HepG2 (cell line): ENCODE data around the gene DAPK1. TPM values are rescaled to one million over a fixed set of nuclear protein-coding genes. Genes with fewer than 3 reads are reported as not detected.

ENCODE experiments used
- ATAC-seq: fragments of 200-7000 bp; cut with Tn5 transposase; 3 replicates; pipeline ENCODE4 v1.9.1; 2020; ENCODE audit warnings: mild to moderate bottlenecking, moderate library complexity
- BruUV-seq: library from RNA; stranded (reverse); fragments of 400-500 nt; replicated peaks from 2 replicates; lab custom pipeline; 2021; lab: Mats Ljungman, UMichigan
- CTCF ChIA-PET: fragments of 300-600 bp; formaldehyde crosslinking; extraction: SDS; loops from one replicate; lab custom pipeline; 2021; ENCODE audit warnings: low total read pairs, inconsistent platforms, low intra/inter-chr PET ratio; lab: Yijun Ruan, JAX
- POLR2A ChIA-PET: fragments of 350-600 bp; sonication (Branson Sonifier 250); formaldehyde crosslinking; loops from one replicate; lab custom pipeline; 2020; ENCODE audit warnings: antibody characterized with exemption, inconsistent platforms; lab: Yijun Ruan, JAX
- DNase-seq: peaks from one replicate; pipeline ENCODE4 v3.0.0-alpha.2; 2015; ENCODE audit warnings: low spot score
- FAIRE-seq: peaks from 3 replicates; lab custom pipeline; 2011; peaks lifted over from hg19 to GRCh38; lab: Jason Lieb, UNC
- H2AFZ ChIP-seq: one replicate; pipeline ENCODE4 v1.6.1; 2011; ENCODE audit warnings: low read length, inconsistent platforms
- H3K27ac ChIP-seq: fragments of 300-600 bp; 3 replicates; pipeline ENCODE4 v1.8.0; 2011; ENCODE audit warnings: mixed run types, mild to moderate bottlenecking, mixed read lengths, low read length, inconsistent platforms; ENCODE audit not compliant: insufficient read depth; ENCODE audit errors: extremely low read length
- H3K27me3 ChIP-seq, 2 experiments: fragments of 200-600 bp in 1 of 2; 2 replicates in 1 of 2; 3 replicates in 1 of 2; pipeline versions ENCODE4 v1.6.0 to v1.8.0; 2011; ENCODE audit warnings: low read length in 2 of 2, mild to moderate bottlenecking in 2 of 2, moderate library complexity in 2 of 2, inconsistent platforms in 1 of 2; ENCODE audit not compliant: insufficient read depth in 2 of 2, control insufficient read depth in 1 of 2
- H3K36me3 ChIP-seq, 2 experiments: fragments of 200-600 bp in 1 of 2; replicated peaks in 1 of 2; 2 replicates in 1 of 2; 3 replicates in 1 of 2; pipeline versions ENCODE4 v1.5.1 to v1.8.0; 2011; ENCODE audit warnings: low read length in 2 of 2, inconsistent platforms in 1 of 2; ENCODE audit not compliant: insufficient read depth in 2 of 2, control insufficient read depth in 1 of 2
- H3K4me1 ChIP-seq: 2 replicates; pipeline ENCODE4 v1.5.1; 2012; ENCODE audit warnings: low read length, inconsistent platforms; ENCODE audit not compliant: insufficient read depth
- H3K4me2 ChIP-seq: 2 replicates; pipeline ENCODE4 v1.6.0; 2011; ENCODE audit warnings: low read depth, low read length, inconsistent platforms
- H3K4me3 ChIP-seq, 3 experiments: fragments of 200-600 bp in 1 of 3; sonication (generic), shearing (Covaris generic) in 1 of 3; replicated peaks in 1 of 3; 2 replicates each; pipeline ENCODE4 v1.5.1; 2011 to 2016; ENCODE audit warnings: low read length in 3 of 3, inconsistent platforms in 2 of 3, low read depth in 2 of 3, mild to moderate bottlenecking in 2 of 3, control low read depth in 1 of 3, mixed read lengths in 1 of 3; ENCODE audit not compliant: insufficient read depth in 1 of 3
- H3K79me2 ChIP-seq: one replicate; pipeline ENCODE4 v1.6.1; 2011; ENCODE audit warnings: low read length, inconsistent platforms; ENCODE audit not compliant: insufficient read depth
- H3K9ac ChIP-seq: 2 replicates; pipeline ENCODE4 v1.6.0; 2011; ENCODE audit warnings: mild to moderate bottlenecking, low read depth, low read length, inconsistent platforms; ENCODE audit not compliant: insufficient read depth
- H3K9me3 ChIP-seq: 2 replicates; pipeline ENCODE4 v1.5.1; 2012; ENCODE audit warnings: mild to moderate bottlenecking, low read length
- H4K20me1 ChIP-seq: 2 replicates; pipeline ENCODE4 v1.6.0; 2011; ENCODE audit warnings: inconsistent platforms, mild to moderate bottlenecking, low read length, moderate library complexity; ENCODE audit not compliant: insufficient read depth
- FOSL2 ChIP-seq: sonication (generic); formaldehyde crosslinking; IDR thresholded peaks from 2 replicates; pipeline ENCODE4 v1.4.0; 2020; ENCODE audit warnings: missing genetic modification reagents
- FOXO1 ChIP-seq: sonication (generic); formaldehyde crosslinking; IDR thresholded peaks from 2 replicates; pipeline ENCODE4 v1.4.0; 2020; ENCODE audit warnings: missing genetic modification reagents
- HMG20A ChIP-seq: IDR thresholded peaks from 2 replicates; pipeline ENCODE4 v1.6.1; 2016; ENCODE audit warnings: borderline replicate concordance
- MAF1 ChIP-seq: sonication (generic); formaldehyde crosslinking; IDR thresholded peaks from 2 replicates; pipeline ENCODE4 v1.5.0; 2020; ENCODE audit warnings: missing genetic modification reagents, borderline replicate concordance
- MLLT10 ChIP-seq: sonication (generic); formaldehyde crosslinking; IDR thresholded peaks from 2 replicates; pipeline ENCODE4 v1.4.0; 2020; ENCODE audit warnings: missing genetic modification reagents
- SAFB2 ChIP-seq: sonication (generic); formaldehyde crosslinking; IDR thresholded peaks from 2 replicates; pipeline ENCODE4 v1.5.1; 2020; ENCODE audit warnings: missing genetic modification reagents, low read depth, mild to moderate bottlenecking, borderline replicate concordance
- SMC3 ChIP-seq: IDR thresholded peaks from 2 replicates; pipeline ENCODE4 v1.6.1; 2011; ENCODE audit warnings: low read length, improper control_type of control experiment
- ZFP36 ChIP-seq: fragments of 150-350 bp; IDR thresholded peaks from 2 replicates; pipeline ENCODE4 v1.6.1; 2018; ENCODE audit warnings: borderline replicate concordance, low read length, low read depth; ENCODE audit not compliant: partially characterized antibody
- ZMYM3 ChIP-seq: sonication (generic); formaldehyde crosslinking; IDR thresholded peaks from 2 replicates; pipeline ENCODE4 v1.5.1; 2020; ENCODE audit warnings: mild to moderate bottlenecking, missing genetic modification reagents
- ZNF547 ChIP-seq: sonication (generic); formaldehyde crosslinking; IDR thresholded peaks from 2 replicates; pipeline ENCODE4 v1.5.1; 2020; ENCODE audit warnings: mild to moderate bottlenecking, missing genetic modification reagents
- ZNF746 ChIP-seq: sonication (generic); formaldehyde crosslinking; IDR thresholded peaks from 2 replicates; pipeline ENCODE4 v1.8.0; 2022; ENCODE audit warnings: mild to moderate bottlenecking, missing genetic modification reagents
- ZNF777 ChIP-seq: sonication (generic); formaldehyde crosslinking; IDR thresholded peaks from 2 replicates; pipeline ENCODE4 v1.4.0; 2020; ENCODE audit warnings: missing genetic modification reagents
- WGBS: methylation state at CpG from one replicate; pipeline ENCODE4 v1.1.6; 2017; ENCODE audit warnings: low lambda C conversion rate; 5-methylcytosine and 5-hydroxymethylcytosine counted together
- in situ Hi-C: cut with HindIII; loops from 2 replicates; pipeline ENCODE4 v1.10.0; 2017; ENCODE audit warnings: low pct_unique_long_range_greater_than_20kb; ENCODE audit not compliant: extremely low pct_ligation_motif_present
- intact Hi-C: fragments of 100-400 bp; cut with micrococcal nuclease; formaldehyde crosslinking; loops from one replicate; pipeline ENCODE4 v1.10.0; 2022; ENCODE audit not compliant: unreplicated experiment
- polyA plus RNA-seq, 8 experiments: library from polyadenylated mRNA; depleted of rRNA in 3 of 8; stranded (reverse) in 7 of 8; unstranded in 1 of 8; fragments of >200 nt; fragmentation: Illumina TruSeq in 4 of 8; extraction: Trizol in 4 of 8; gene quantifications; 2 replicates each; pipeline versions ENCODE4 v1.2.1 to v1.2.3, GENCODE V29; 2011 to 2016; ENCODE audit warnings: low read depth in 4 of 8, missing spikeins in 1 of 8, mixed read lengths in 1 of 8; ENCODE audit not compliant: insufficient read depth in 1 of 8
- total RNA-seq, 5 experiments: library from RNA; depleted of rRNA; stranded (reverse); fragments of >200 nt; fragmentation: Illumina TruSeq; extraction: Trizol; gene quantifications; 2 replicates each; pipeline ENCODE4 v1.2.3, GENCODE V29; 2016; ENCODE audit warnings: low read depth in 1 of 5
- TF ChIP-seq, protein P1 (sequence below): sonication (generic); formaldehyde crosslinking; IDR thresholded peaks from 2 replicates; pipeline ENCODE4 v1.4.0; 2020; ENCODE audit warnings: missing genetic modification reagents, mild to moderate bottlenecking, borderline replicate concordance
- TF ChIP-seq, protein P2 (sequence below): sonication (generic); formaldehyde crosslinking; IDR thresholded peaks from 2 replicates; pipeline ENCODE4 v1.5.1; 2020; ENCODE audit warnings: missing genetic modification reagents, mild to moderate bottlenecking, borderline replicate concordance

Gene DAPK1
- total and polyA plus RNA-seq, 2 of the 13 experiments (the other 11 are each of a cell fraction or from before 2014, with no cell fraction given): 35.7 to 35.9 TPM

DNA sequence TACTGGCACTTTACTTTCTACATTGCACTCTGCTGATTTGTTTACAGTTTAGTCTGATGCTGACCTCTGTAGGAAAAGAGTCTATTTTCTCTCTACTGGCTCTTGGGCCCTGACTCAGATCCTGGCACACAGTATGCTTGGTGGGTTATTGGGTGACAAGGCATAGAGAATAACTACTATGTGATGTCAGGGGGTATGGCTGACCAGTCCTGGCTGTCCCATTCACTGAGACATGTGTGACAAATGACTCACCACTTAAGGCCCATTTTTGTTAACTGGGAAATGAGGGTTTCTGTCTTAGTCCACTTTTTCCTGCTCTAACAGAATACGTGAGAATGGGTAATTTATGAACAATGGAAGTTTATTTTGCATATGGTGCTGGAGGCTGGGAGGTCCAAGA, 66.4 kb downstream of the DAPK1 start:
- Histone ChIP-seq H4K20me1 (no peaks in the 10 kb centered on the region), H3K4me2 (no peak overlapping the region), H3K27me3 (no peaks in the 10 kb centered on the region), H3K4me1 (peaks cover 38% of the 10 kb centered on the region), H3K36me3 (peaks cover 0 to 7% of the 10 kb centered on the region in 2 experiments; a peak in 1 of 5 replicates), H3K27ac (no peak overlapping the region), H3K9me3 (no peaks in the 10 kb centered on the region), H3K79me2 (peaks cover 5% of the 10 kb centered on the region), H3K9ac (no peak overlapping the region), H2AFZ (no peak overlapping the region), H3K4me3 (no peak overlapping the region)
- ATAC-seq: no peak
- no TSS peak for BruUV-seq
- peak; percentile 17 for DNase-seq
- ChIA-PET POLR2A (no interaction called here), CTCF (no interaction called here)
- TF ChIP-seq FOSL2 (0 out of 2 replicates have a peak, but pooled peaks have one; percentile 11), SMC3 (no peak)
- WGBS: 97% methylated on average over 1 of the region's 1 CpG
- in situ Hi-C loops (no loop called here), intact Hi-C loops (no loop called here)
- FAIRE-seq: no peak

DNA sequence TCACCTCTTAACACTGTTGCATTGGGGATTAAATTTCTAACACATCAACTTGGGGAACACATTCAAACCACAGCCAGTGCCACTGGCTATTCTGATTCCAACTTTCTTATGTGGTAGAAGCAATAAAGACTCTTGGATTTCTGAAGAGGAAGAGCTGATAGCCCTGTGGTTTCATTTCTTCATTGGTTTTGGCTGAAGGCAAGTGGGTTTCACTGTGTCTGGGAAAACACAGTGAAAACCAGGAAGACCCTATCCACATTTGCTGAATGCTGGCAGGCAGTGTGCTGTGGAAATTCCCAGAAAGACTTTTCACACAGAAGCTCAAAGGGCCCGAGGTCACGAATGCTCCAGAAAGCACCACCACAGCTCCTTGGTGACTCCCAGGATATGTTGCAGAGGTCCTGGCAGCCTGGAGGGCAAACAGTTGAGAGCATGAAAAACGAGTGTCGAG, 67.1 kb downstream of the DAPK1 start:
- POLR2A ChIA-PET: no interaction called here
- CTCF ChIA-PET: no interaction called here
- BruUV-seq: no TSS peak
- H3K27me3 ChIP-seq: no peaks in the 10 kb centered on the region
- peak overlapping the region; percentile 23 for H3K27ac ChIP-seq
- no peak overlapping the region for H3K9ac ChIP-seq
- in situ Hi-C loops (no loop called here), intact Hi-C loops (no loop called here)
- no peak for ATAC-seq
- peaks cover 3% of the 10 kb centered on the region for H3K79me2 ChIP-seq
- no peak for DNase-seq
- no peak overlapping the region for H2AFZ ChIP-seq
- peaks cover 45% of the 10 kb centered on the region for H3K4me1 ChIP-seq
- H4K20me1 ChIP-seq: no peaks in the 10 kb centered on the region
- H3K4me2 ChIP-seq: no peak overlapping the region
- H3K36me3 ChIP-seq: peaks cover 0 to 7% of the 10 kb centered on the region in 2 experiments; a peak in 1 of 5 replicates
- no peak for FAIRE-seq
- H3K4me3 ChIP-seq: no peak overlapping the region
- WGBS: 93% methylated on average over 4 of the region's 4 CpGs
- H3K9me3 ChIP-seq: no peaks in the 10 kb centered on the region
- TF ChIP-seq, protein P1, sequence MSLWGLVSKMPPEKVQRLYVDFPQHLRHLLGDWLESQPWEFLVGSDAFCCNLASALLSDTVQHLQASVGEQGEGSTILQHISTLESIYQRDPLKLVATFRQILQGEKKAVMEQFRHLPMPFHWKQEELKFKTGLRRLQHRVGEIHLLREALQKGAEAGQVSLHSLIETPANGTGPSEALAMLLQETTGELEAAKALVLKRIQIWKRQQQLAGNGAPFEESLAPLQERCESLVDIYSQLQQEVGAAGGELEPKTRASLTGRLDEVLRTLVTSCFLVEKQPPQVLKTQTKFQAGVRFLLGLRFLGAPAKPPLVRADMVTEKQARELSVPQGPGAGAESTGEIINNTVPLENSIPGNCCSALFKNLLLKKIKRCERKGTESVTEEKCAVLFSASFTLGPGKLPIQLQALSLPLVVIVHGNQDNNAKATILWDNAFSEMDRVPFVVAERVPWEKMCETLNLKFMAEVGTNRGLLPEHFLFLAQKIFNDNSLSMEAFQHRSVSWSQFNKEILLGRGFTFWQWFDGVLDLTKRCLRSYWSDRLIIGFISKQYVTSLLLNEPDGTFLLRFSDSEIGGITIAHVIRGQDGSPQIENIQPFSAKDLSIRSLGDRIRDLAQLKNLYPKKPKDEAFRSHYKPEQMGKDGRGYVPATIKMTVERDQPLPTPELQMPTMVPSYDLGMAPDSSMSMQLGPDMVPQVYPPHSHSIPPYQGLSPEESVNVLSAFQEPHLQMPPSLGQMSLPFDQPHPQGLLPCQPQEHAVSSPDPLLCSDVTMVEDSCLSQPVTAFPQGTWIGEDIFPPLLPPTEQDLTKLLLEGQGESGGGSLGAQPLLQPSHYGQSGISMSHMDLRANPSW (CRISPR knock-in tag): no peak
- TF ChIP-seq MLLT10 (CRISPR knock-in tag) (no peak), FOXO1 (CRISPR knock-in tag) (no peak), ZNF746 (CRISPR knock-in tag) (no peak), ZFP36 (no peak), ZNF777 (CRISPR knock-in tag) (no peak), ZMYM3 (CRISPR knock-in tag) (no peak), HMG20A (CRISPR knock-in tag) (no peak), SAFB2 (no peak), MAF1 (CRISPR knock-in tag) (no peak), ZNF547 (CRISPR knock-in tag) (no peak)
- TF ChIP-seq, protein P2, sequence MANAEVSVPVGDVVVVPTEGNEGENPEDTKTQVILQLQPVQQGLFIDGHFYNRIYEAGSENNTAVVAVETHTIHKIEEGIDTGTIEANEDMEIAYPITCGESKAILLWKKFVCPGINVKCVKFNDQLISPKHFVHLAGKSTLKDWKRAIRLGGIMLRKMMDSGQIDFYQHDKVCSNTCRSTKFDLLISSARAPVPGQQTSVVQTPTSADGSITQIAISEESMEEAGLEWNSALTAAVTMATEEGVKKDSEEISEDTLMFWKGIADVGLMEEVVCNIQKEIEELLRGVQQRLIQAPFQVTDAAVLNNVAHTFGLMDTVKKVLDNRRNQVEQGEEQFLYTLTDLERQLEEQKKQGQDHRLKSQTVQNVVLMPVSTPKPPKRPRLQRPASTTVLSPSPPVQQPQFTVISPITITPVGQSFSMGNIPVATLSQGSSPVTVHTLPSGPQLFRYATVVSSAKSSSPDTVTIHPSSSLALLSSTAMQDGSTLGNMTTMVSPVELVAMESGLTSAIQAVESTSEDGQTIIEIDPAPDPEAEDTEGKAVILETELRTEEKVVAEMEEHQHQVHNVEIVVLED (CRISPR knock-in tag): no peak
